GM18499 (cell line): ENCODE measurements around the gene KLHL22.
"Not testable (repeated sequence)": the region's sequence is repeated elsewhere in the genome, so short reads cannot be mapped to it uniquely, and the experiment has no call there.

Source experiments
- ATAC-seq: cut with Tn5 transposase; IDR thresholded peaks from one replicate; pipeline ENCODE4 v1.9.1; 2021; ENCODE audit warnings: moderate number of reproducible peaks; ENCODE audit not compliant: insufficient read depth, unreplicated experiment

KLHL22 gene

DNA sequence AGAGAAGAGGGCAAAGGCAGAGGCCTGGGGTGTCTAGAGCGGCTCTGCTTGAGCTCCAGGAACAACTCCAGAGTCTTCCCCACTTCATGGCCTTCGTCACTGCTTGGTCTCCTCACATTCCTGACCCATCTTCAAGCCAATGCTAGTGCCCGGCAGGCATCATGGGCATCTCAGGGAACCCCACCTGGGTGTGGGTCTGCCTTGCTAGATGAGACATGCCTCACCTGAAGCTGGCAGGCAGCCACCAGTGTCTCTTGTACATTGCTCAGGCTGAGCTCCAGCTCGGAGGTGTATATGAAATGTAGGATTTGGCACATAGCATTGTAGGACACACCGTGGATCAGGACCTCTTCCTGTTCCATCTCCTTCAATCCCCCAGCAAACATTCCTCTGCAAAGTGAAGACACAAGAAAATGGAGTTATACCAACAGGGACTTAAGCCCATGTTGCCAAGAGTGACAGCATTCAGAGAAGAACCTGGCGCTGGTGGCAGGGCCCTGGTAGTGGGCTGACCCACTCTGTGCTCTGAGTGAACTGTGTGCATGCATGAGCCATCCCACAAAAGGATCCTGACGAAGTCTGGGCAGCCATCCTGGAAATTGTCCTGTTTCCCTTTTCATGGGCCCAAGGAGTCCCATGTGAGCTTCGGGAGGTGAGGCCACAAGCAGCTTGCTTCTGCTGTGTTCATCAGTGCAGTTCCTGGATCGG, 24.3 kb downstream of the KLHL22 start:
- no peak for ATAC-seq

DNA sequence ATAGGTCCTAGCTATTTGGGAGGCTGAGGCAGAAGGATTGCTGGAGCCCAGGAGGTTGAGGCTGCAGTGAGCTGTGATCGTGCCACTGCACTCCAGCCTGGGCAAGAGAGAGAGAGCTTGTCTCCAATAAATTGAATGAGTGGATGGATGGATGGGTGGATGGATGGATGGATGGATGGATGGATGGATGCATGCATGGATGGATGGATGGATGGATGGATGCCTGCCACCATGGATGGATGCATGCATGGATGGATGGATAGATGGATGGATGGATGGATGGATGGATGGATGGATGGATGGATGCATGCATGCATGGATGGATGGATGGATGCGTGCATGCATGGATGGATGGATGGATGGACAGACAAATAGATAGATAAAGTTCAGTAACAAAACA, 25.1 kb downstream of the KLHL22 start:
- ATAC-seq, result not testable (repeated sequence)

DNA sequence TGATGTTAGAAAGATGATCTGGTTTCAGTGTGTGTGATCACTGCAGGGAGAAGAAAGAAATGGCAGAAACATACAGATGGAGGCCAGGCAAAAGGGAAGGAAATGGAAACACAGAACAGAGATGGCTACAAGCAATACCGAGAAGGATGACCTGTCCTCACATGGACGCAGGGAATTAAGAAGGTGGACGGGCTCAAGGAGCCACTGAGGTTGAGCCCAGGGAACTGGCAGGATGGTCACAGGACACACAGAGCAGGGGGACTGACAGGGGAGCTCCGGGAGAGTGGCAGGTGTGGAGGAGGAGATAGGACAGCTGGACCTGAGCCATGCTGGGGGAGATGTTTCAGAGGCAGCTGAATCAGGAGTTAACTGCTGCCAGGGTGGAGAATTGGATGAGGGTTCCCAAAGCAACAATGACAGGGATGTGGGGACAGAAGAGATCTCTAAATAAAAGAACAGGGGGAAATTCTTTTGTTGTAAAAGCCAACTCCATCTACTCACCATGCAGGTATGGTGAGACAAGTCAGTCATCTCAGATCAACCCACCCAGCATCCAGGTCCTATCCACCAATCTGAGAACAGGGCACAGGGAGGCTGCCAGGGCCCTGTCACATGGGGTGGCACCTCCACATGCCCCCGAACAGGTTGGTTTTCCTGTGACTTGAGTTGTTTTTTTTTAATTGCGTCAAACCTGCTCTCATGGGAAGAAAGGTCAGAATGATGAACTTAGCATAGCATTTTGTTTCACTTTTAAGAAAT, 26.3 kb downstream of the KLHL22 start:
- no peak for ATAC-seq

DNA sequence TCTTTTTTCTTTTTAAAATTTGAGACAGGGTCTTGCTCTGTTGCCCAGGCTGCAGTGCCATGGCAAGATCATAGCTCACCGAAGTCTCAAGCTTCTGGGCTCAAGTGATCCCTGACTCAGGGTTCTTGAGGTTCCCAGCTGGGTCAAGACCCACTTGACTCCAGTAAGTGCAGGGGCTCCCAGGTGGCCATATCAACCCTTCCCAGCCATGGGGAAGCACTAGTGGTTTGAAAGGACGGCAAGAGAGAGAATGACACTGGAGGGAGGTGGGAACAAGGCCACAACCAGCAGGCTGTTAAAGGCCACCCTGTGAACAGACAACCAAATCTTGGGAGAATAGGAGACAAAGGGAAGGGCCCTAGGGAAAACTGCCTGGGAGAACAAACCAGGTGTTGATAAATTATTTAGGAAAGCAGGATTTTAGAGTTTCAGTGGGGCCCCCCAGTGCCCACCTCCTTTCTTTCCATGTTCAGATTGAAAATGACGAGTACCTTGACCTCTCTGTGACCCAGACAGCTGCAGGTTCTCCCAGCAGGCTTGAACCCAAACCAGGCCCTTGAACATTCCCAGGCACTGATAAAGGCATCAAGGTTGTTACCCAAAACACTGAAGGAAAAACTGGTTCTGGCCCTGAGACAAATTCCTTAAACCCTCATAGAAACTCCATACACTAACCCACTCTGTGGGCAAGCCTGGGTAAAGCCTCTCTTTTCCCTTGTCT, 28.8 kb downstream of the KLHL22 start:
- no peak for ATAC-seq

DNA sequence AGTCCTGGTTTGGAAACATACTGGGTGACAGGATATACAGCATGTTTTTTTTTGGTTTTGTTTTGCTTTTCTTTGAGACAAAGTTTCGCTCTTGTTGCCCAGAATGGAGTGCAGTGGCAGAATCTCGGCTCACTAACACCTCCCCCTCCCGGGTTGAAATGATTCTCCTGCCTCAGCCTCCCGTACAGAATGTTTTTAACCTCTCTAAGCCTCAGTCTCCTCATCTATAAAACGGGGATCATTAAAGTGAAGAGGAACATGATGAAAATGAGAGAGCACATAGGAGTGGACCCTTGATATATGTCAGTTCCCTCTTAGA, 29.9 kb downstream of the KLHL22 start:
- no peak for ATAC-seq

DNA sequence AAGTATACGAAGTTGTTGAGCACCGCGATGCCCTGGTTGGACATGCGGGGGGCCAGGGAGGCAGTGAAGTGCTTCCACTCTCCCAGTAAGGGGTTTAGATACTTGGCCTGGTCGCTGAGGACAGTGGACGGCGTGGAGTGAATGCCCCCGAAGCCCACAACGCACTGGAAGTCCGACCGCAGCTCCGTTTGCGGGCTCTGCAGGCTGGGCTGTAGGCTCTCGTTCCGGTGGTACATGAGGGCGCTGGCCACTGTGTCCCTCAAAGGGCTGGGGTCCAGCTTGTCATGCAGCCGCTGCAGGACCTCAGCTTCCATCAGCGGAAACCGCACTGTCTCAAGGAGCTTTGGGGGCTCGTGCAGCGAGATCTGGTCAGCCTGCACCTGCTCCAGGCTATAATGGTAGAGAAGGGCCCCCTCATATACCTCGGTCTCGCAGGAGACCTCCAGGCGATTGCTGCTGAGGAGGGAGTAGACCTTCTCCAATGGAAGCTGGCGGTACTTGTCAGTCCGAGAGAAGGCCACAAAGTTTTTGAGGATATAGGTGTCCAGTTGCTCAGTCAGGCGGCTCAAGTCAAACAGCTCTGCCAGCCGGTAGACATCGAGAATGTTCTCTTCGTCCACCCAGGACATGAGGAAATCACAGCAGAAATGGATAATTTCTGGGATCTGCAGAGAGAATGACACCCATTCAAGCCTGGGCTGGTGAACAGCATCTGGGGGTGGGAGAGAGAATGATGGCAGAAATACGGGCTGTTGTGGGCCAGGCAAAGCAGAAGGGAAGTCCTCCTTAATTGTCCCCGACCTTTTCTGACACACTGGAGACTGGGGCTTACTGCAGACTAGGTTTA, 30.5 kb downstream of the KLHL22 start:
- no peak for ATAC-seq

DNA sequence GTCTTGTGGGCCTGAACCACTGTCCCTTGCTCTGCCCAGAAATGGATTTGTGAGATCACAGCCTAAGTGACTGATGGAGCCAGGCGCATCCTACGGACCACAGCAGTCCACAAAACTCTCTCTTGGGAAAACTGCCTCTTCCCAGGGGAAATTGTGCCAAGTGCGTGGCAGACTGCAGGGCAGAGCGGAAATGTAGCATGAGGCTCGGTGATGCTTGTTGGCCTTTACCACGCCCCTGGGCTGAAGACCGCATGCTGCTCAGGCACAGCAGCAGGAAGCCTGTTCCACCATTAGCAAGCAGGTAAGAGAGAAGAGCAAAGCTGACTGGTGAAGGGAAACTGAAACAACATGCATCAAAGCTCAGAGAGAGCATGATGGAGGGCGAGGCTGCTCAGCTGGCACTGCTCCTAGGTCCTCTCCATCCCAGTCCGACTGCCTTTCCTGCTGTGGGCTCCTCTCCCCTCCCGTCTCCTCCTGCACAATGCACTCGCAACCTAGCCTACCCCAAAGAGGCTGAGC, 31.4 kb downstream of the KLHL22 start:
- no peak for ATAC-seq

DNA sequence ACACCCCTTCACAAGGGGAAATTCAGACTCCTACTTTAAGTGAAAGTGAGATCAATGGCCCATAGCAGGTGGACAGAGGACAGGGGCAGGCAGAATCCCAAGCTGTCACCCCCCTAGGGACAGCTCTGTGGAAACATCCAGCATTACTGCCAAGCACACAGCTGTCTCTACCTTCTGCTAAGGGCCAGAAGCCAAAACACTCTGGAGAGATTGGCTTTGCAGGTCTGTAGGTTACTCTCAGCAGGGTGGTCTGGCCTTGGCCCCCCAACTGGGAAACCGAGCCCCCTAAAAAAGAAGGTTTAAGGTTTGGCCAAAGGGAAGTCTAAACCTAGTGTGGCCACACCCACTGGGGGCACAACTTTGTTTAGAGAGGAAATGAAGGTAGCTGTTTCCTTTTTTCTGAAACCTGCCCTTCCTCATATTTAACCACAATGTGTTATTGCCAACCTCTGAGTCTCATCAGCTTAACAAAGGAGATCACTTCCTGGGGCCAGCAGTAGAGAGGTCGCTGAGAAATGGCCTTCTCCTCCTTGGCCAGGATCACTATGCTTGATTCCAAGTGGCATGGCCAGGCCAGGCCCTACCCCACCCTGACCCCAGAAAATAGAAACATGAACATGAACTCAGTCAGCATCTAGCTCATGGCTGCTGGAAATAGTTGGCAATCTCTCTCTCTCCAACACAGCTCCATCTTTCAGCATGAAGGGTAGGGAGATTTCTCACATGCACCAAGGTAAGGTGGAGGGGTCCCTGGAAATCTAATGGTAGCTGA, 32.1 kb downstream of the KLHL22 start:
- ATAC-seq, result no peak

DNA sequence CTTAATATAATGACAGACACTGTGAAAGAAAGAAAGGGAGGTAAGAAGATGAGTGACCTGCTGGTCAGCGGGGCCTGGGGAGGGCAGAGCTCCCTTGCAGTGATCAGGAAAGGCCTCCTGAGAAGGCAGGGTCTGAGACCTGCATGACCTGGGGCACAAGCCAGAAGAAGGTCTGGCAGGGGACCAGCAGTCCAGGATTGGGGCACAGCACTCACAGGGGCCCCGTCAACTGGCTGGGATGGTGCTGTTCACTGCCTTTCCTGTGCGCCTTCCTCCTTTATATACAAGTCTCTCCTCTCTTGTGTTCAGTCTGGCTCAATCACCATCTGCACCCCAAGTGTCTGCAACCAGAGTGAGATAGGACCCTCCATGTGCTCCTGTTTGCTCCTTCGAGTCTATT, 35.7 kb downstream of the KLHL22 start:
- ATAC-seq, result no peak

DNA sequence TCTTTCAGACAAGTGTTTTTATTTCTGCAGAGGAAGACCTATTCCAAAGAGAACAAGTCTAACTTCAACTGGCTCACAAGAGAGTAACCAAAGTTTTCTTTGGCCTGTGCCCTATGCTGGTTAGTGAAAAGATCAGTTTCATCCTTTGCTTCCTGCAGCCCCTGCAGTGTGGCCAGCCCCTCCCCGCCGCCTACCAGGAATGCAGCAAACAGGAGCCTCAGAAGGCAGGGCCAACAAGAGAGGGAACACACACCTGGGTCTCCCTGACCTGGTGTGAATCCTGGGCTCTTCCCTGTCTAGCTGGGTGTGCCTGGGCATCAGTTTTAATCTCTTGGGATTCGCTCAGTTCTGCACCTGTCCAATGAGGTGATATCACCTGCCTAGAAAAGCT, 36.4 kb downstream of the KLHL22 start:
- ATAC-seq, result no peak

DNA sequence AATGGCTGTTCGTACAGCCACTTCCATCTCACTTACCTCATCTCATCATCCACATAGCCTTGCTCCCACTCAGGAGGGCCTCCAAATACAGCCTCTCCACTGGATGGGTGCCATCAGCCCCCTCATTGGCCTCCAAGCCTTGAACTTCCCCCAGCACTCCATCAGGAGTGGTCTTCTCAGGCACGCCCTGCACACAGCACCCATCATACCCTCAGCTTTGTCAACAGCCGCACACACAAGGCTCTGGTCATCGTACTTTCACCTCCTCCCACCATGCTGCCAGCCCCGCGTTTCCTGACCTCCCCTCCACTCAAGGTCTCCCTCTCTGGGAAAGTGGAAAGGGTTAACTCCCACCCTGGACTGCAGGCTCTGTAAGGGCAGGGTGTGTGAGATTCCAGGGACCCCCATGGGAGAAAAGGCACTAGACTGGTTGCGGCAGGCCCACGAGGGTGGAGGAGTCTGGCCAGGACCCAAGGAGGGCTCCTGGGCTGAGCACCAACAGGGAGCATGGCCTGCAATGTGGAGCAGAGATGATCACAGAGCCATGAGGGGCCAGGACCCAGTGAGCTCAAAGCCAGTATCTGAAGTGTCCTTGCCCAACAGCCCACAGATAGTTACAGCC, 37.0 kb downstream of the KLHL22 start:
- ATAC-seq, result no peak

DNA sequence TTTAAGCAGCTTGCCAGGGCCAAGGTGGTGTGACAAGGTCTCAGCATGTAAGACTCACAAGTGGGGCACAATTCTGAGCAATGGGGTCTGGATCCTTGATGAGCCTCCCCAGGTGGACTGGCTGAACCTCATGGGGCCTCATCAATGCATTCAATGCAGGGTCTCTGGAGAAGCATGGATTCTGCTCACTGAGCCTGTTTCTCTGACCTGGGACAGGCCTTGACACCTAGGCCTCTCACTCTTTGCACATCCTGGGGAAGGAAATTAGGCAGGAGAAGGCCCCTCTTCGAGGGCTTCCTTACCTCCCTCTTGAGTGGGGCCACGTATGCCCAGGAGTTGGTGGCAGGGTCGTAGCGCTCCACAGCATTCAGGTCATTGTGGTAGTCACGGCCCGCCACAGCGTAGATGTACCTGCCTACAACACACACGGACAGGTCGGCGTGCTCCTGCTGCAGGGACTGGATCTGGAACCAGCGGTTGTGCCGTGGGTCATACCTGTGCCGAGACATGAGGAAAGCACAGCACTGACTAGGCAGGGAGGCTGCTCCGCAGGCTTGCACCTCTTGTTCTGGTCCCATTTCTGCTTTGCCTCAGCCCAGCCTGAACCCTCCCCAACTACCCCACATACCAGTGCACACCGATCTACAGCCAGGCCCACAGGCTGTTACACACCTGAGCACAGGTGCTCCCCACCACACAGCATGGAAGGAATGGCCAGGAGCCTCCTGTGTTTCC, 37.9 kb downstream of the KLHL22 start:
- ATAC-seq, result no peak

DNA sequence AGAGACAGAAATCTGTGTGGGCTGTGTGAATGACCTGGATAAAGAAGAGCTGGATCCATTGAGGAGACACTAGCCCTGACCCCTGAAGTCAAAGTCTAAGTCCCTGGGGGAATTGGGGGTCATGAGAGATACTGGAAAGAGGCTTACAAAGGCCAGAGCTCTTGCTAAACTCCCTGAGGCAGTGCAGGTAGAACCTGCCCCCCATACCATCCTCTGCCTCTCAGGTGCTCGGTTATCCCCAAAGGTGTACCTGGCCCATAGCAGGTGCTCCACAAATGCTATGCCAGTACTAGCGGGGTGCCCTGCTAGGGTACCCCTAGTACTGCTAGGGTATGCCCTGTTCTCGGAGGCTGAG, 38.9 kb downstream of the KLHL22 start:
- ATAC-seq, result no peak

DNA sequence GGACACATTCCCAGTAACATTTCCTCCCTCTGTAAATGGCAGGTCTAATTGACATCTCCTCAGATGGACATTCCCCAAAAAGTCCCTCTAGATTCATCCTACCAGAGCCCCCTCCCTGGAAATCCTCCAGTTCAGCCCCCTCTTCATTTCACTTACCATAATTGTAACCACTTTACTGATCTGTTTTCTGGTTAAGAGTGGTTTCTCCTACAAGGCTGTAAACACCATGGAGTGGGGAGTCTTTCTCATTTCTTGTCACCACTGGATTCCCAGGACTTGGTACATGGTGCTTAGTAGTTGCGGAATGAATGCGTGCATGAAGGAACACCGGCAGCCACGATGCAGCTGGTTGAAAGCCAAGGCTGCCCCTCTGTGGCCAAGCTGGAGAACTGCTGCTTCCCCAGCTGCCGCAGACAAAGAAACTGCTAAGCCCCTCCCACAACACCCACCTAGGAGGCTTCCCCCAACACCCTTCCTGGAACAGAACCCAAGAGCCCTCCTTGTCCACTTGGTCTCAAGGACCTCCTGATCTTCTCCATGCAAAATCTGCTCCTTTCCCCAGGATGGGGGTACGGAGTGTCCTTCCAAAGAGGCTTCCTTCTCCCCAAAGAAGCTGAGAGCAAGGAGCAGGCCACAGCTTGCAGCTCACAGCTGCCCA, 39.4 kb downstream of the KLHL22 start:
- ATAC-seq, result no peak

DNA sequence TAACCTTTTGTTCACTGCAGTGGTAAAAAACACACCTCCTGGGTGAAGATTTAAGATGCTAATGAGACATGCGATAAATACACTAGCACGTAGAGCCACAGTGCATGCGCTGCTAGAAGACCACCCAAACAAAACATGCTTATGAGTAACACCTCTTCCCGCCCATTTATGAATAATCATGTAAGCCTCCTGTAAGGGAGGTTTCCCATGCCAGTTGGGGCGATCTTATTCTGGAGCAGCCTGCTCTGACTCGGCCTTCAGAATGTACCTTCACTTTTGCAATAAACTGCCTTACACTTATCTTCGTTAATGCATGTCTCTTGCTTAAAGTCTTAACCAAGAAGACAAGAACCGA, 39.9 kb downstream of the KLHL22 start:
- no peak for ATAC-seq

DNA sequence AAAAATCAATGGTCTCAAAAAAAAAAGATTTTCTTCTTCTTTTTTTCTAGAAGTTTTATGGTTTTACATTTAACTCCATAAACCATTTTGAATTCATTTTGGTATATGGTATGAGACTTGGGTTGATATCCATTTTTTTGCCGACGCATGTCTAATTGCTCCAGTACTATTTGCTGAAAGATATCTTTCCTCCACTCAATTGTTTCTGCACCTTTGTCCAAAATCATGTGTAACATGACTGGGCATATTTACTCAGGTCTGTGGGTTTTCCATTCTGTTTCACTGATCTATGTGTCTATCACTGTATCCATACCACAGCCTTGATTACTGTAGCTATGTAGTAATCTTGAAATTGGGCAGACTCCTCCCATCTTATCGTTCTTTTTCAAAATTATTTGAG, 42.4 kb downstream of the KLHL22 start:
- ATAC-seq, result no peak

DNA sequence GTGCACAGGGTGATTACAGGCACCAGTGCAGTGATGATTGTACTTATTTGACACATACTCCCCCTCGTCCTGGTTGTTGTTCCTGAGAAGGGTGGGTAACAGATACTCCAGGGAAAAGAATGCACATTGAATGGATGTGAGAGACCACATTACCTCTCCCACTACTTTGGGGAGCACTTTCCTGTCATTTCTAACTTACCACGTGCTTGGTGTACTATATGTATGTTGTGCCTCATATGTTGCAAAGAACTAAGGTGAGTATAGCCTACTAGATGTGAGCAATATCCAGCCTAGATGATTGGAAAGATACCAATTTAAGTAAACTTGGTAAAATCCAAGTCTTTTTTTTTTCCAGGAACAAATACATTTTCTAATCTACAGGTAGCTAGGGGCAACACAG, 43.7 kb downstream of the KLHL22 start:
- ATAC-seq, result no peak

DNA sequence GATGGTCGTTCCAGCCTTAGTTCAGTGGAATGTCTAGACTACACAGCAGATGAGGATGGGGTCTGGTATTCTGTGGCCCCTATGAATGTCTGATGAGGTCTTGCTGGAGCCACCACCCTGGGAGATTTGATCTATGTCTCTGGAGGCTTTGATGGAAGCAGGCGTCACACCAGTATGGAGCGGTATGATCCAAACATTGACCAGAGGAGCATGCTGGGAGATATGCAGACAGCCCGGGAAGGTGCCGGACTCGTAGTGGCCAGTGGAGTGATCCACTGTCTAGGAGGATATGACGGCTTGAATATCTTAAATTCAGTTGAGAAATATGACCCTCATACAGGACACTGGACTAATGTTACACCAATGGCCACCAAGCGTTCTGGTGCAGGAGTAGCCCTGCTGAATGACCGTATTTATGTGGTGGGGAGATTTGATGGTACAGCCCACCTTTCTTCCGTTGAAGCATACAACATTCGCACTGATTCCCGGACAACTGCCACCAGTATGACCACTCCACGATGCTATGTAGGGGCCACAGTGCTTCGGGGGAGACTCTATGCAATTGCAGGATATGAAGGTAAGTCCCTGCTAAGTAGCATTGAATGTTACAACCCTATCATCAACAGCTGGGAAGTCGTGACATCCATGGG, 44.3 kb downstream of the KLHL22 start:
- not testable (repeated sequence) for ATAC-seq
